Uterus (tissue), 2 donors: Measurements from ENCODE around the gene RRH.

ENCODE experiments used
- CTCF ChIP-seq, 4 experiments: fragments of 200-600 bp in 2 of 4; fragments of 450-650 bp in 2 of 4; sonication (generic) in 2 of 4; IDR thresholded peaks; one replicate each; pipeline ENCODE4 v1.5.1; 2016 to 2019; ENCODE audit warnings: antibody characterized with exemption in 4 of 4, mild to moderate bottlenecking in 2 of 4, moderate library complexity in 1 of 4
- POLR2A ChIP-seq, 2 donors: fragments of 450-650 bp; IDR thresholded peaks; one replicate each; pipeline ENCODE4 v1.6.1; 2016; ENCODE audit warnings: antibody characterized with exemption in 2 of 2, mild to moderate bottlenecking in 1 of 2, moderate library complexity in 1 of 2

GRCh38 chr4:109816082-109816442 is 11.7 kb upstream of the RRH start:
- TF ChIP-seq POLR2A (IDR thresholded peaks at IDR 0.05) = no peak
- no peak for TF ChIP-seq CTCF (IDR thresholded peaks at IDR 0.05)
